Activated CD4-positive, alpha-beta memory T cell treated with anti-CD3 and anti-CD28 coated beads for 36 hours (primary cell): Measurements from ENCODE around the gene LAMA2. TPM values are rescaled to one million over a fixed set of nuclear protein-coding genes. Genes with fewer than 3 reads are reported as not detected.

Experiments used
- CTCF ChIA-PET: fragments of 350-600 bp; sonication (Branson Sonifier 250); formaldehyde crosslinking; loops from one replicate; lab custom pipeline; 2021; ENCODE audit warnings: antibody characterized with exemption, inconsistent platforms; lab: Charles Lee
- POLR2A ChIA-PET: fragments of 350-600 bp; sonication (Branson Sonifier 250); formaldehyde crosslinking; loops from one replicate; lab custom pipeline; 2021; ENCODE audit warnings: antibody characterized with exemption; lab: Charles Lee
- DNase-seq: peaks from one replicate; pipeline ENCODE4 v3.0.0-alpha.2; 2020
- H3K27ac Mint-ChIP-seq: one replicate; pipeline ENCODE4 v1.8.0; 2021; ENCODE audit warnings: mixed read lengths
- H3K27me3 Mint-ChIP-seq: one replicate; pipeline ENCODE4 v1.8.0; 2021; ENCODE audit warnings: mixed read lengths
- H3K36me3 Mint-ChIP-seq: one replicate; pipeline ENCODE4 v1.8.0; 2021; ENCODE audit warnings: mixed read lengths
- H3K4me1 Mint-ChIP-seq: one replicate; pipeline ENCODE4 v1.8.0; 2021; ENCODE audit warnings: low read depth, mixed read lengths
- H3K4me3 Mint-ChIP-seq: one replicate; pipeline ENCODE4 v1.8.0; 2021; ENCODE audit warnings: mild to moderate bottlenecking, mixed read lengths
- H3K9me3 Mint-ChIP-seq: one replicate; pipeline ENCODE4 v1.8.0; 2021; ENCODE audit warnings: mixed read lengths
- intact Hi-C: fragments of 100-400 bp; cut with micrococcal nuclease; formaldehyde crosslinking; loops from one replicate; pipeline ENCODE4 v1.15.1; 2023
- total RNA-seq, 2 experiments: library from RNA; stranded (reverse); gene quantifications; one replicate each; pipeline ENCODE4 v1.2.3, GENCODE V29; 2021

LAMA2 gene
- total RNA-seq, 2 experiments from 2014 or later = 0.15 to 0.48 TPM

GRCh38 chr6:129448965-129449364 lies 566.0 kb downstream of the LAMA2 start:
- H3K27ac Mint-ChIP-seq = no peak overlapping the region
- H3K27me3 Mint-ChIP-seq = no peaks in the 10 kb centered on the region
- H3K9me3 Mint-ChIP-seq = no peaks in the 10 kb centered on the region
- CTCF ChIA-PET = interaction anchor here (1.0 kb wide), 1 partner anchor 45 kb away, joined by 9 read pairs; no protein-coding TSS in a partner anchor
- intact Hi-C loops = loop anchor here (1.0 kb wide), 1 partner anchor 42 kb away; no protein-coding TSS in a partner anchor
- no peak overlapping the region for H3K4me3 Mint-ChIP-seq
- DNase-seq = no peak
- H3K4me1 Mint-ChIP-seq = peaks cover 51% of the 10 kb centered on the region
- POLR2A ChIA-PET = no interaction called here
- H3K36me3 Mint-ChIP-seq = no peaks in the 10 kb centered on the region

DNA sequence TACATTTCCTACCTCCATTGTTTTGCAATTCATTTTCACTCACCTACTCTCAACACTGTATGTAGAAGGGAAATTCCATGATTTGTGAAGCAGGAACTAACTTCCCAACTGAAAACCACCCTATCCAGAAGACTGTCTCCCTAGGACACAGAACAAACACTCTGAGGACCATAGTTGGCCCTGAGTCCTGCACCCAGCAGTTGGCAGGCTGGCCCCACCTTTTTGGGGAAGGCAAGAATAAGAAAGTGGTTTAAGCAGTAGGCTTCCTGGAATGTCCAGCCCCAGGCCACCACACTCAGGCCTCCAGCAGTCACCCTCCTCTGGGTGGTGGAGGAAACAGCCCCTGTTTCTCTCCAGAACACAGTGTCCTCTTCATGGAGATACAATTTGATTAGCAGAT lies 568.2 kb downstream of the LAMA2 start:
- no peaks in the 10 kb centered on the region for H3K36me3 Mint-ChIP-seq
- no peak for DNase-seq
- no peaks in the 10 kb centered on the region for H3K9me3 Mint-ChIP-seq
- ChIA-PET CTCF (no interaction called here), POLR2A (no interaction called here)
- H3K27me3 Mint-ChIP-seq = no peaks in the 10 kb centered on the region
- H3K4me1 Mint-ChIP-seq = peaks cover 47% of the 10 kb centered on the region
- intact Hi-C loops = no loop called here
- H3K27ac Mint-ChIP-seq = no peak overlapping the region
- H3K4me3 Mint-ChIP-seq = no peak overlapping the region

DNA sequence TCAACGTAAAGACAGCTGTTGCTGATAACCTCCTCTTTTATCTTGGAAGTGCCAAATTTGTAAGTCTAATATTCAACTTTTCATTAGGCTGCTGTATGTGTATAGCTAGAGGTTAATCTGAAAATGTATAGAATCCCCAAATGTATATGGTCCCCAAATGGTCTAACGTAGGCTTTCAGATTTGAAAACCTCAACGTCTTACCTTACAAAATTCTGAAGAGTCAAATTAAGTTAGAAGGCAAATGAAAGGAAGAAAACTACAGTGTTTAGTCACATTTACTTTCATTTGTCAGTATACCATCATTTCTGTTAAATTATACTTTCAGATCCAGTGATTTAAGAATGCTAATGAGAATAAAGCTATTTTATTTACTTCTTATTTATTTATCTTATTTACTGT lies 570.1 kb downstream of the LAMA2 start:
- no peak overlapping the region for H3K27ac Mint-ChIP-seq
- no peaks in the 10 kb centered on the region for H3K9me3 Mint-ChIP-seq
- DNase-seq = no peak
- CTCF ChIA-PET = interaction anchor here (1.1 to 1.3 kb wide), 3 partner anchors 114 to 296 kb away, joined by 3 read pairs; no protein-coding TSS in a partner anchor
- POLR2A ChIA-PET = no interaction called here
- no peak overlapping the region for H3K4me3 Mint-ChIP-seq
- no peaks in the 10 kb centered on the region for H3K27me3 Mint-ChIP-seq
- intact Hi-C loops = no loop called here
- H3K36me3 Mint-ChIP-seq = no peaks in the 10 kb centered on the region
- H3K4me1 Mint-ChIP-seq = peaks cover 34% of the 10 kb centered on the region

DNA sequence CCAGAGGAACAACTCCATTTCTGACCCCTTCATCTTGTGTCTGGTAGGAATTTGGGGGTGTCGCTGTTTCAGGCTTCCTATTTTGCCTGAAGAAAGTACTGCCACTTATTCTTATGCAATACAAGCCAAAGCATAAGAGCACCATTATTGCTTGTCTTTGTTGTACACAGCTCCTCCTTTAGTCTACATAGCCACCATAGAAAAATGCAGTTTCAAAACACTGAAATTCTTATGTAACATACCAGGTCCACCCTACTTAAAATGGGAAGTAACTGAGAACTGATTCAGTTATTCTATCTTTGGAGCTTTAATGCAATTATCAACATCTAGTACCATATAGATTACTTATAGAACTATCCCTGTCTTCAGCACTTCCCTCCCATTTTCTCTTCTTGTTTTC lies 571.5 kb downstream of the LAMA2 start:
- Mint-ChIP-seq H3K4me1 (peaks cover 28% of the 10 kb centered on the region), H3K4me3 (no peak overlapping the region), H3K27ac (no peak overlapping the region), H3K27me3 (no peaks in the 10 kb centered on the region), H3K36me3 (no peaks in the 10 kb centered on the region), H3K9me3 (no peaks in the 10 kb centered on the region)
- intact Hi-C loops = no loop called here
- ChIA-PET POLR2A (no interaction called here), CTCF (interaction anchor here (0.6 to 1.3 kb wide), 2 partner anchors 84 to 141 kb away, joined by 3 to 5 read pairs; no protein-coding TSS in a partner anchor)
- DNase-seq = no peak

- CTCF ChIA-PET = no interaction called here
- no peak overlapping the region for H3K27ac Mint-ChIP-seq
- H3K36me3 Mint-ChIP-seq = no peaks in the 10 kb centered on the region
- POLR2A ChIA-PET = no interaction called here
- no peaks in the 10 kb centered on the region for H3K9me3 Mint-ChIP-seq
- peaks cover 24% of the 10 kb centered on the region for H3K4me1 Mint-ChIP-seq
- DNase-seq = no peak
- intact Hi-C loops = no loop called here
- no peak overlapping the region for H3K4me3 Mint-ChIP-seq
- no peaks in the 10 kb centered on the region for H3K27me3 Mint-ChIP-seq
These were observed 572.3 kb downstream of the LAMA2 start for GRCh38 chr6:129455126-129455769.

DNA sequence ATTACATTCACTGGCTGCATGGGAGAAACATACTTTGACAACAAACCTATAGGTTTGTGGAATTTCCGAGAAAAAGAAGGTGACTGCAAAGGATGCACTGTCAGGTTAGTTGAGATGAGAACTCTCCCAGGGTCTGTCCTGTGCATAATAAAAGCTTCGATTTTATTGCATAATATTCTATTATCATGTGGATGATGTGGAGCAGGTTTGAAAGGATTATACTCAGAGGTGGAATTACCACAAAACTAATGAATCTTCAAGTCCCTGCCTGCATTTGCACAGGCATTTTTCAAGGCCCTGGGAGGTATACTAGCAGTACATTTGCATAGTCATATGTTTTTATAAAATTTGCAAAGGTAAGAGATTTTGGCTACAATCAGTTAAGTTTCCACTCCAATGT lies 577.3 kb downstream of the LAMA2 start:
- DNase-seq = no peak
- H3K4me1 Mint-ChIP-seq = peaks cover 4% of the 10 kb centered on the region
- H3K9me3 Mint-ChIP-seq = no peaks in the 10 kb centered on the region
- ChIA-PET POLR2A (no interaction called here), CTCF (no interaction called here)
- H3K4me3 Mint-ChIP-seq = no peak overlapping the region
- no peaks in the 10 kb centered on the region for H3K36me3 Mint-ChIP-seq
- H3K27ac Mint-ChIP-seq = no peak overlapping the region
- H3K27me3 Mint-ChIP-seq = no peaks in the 10 kb centered on the region
- intact Hi-C loops = no loop called here

DNA sequence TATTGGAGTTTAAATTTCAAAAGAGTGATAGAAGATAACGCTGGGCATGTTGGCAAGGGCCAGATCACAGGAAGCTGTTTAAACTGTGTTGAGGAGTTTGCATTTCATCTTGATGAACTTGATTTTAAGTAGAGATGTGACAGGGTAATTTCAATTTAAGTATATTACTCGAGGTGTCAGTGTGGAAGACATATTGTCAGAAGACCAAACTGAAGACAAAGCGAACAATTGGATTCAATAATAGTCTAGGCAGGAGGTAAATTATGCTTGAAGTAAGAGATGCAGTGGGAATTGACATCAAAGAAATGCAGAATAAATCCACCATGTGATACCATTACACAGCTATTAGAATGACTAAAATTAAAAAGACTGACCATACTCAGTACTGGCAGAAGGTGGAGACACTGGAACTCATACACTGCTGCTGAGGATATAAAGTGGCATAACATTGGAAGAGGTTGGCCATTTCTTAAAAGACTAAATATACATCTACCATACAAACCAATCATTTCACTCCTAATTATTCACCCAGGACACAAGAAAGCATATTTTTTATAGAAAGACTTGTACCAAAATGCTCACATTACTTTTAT lies 586.2 kb downstream of the LAMA2 start:
- DNase-seq = no peak
- intact Hi-C loops = no loop called here
- H3K4me3 Mint-ChIP-seq = no peak overlapping the region
- no peaks in the 10 kb centered on the region for H3K27me3 Mint-ChIP-seq
- no peaks in the 10 kb centered on the region for H3K36me3 Mint-ChIP-seq
- peaks cover 6% of the 10 kb centered on the region for H3K4me1 Mint-ChIP-seq
- H3K27ac Mint-ChIP-seq = no peak overlapping the region
- H3K9me3 Mint-ChIP-seq = no peaks in the 10 kb centered on the region
- POLR2A ChIA-PET = no interaction called here
- CTCF ChIA-PET = no interaction called here

DNA sequence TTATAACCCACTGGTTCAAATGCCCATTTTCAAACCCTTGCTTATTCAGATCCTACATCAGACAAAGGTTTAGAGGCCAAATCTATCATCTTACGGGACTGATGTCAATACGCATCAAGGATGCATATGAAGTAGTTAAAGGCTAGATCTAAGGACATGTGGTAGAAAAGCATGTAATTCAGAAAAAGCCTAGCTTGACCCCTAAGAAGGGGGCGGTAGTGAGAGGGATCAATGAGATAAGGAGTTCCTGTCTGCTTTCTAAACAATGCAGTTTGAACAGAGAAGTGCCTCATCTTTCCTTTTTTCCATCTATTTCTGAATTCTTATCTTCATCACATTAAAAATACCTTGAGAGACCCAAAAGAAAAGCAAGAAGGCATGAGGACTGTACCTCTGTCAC lies 589.3 kb downstream of the LAMA2 start:
- peaks cover 6% of the 10 kb centered on the region for H3K4me1 Mint-ChIP-seq
- H3K36me3 Mint-ChIP-seq = no peaks in the 10 kb centered on the region
- no peaks in the 10 kb centered on the region for H3K9me3 Mint-ChIP-seq
- no peak overlapping the region for H3K4me3 Mint-ChIP-seq
- DNase-seq = no peak
- no peaks in the 10 kb centered on the region for H3K27me3 Mint-ChIP-seq
- ChIA-PET POLR2A (no interaction called here), CTCF (no interaction called here)
- intact Hi-C loops = no loop called here
- no peak overlapping the region for H3K27ac Mint-ChIP-seq

DNA sequence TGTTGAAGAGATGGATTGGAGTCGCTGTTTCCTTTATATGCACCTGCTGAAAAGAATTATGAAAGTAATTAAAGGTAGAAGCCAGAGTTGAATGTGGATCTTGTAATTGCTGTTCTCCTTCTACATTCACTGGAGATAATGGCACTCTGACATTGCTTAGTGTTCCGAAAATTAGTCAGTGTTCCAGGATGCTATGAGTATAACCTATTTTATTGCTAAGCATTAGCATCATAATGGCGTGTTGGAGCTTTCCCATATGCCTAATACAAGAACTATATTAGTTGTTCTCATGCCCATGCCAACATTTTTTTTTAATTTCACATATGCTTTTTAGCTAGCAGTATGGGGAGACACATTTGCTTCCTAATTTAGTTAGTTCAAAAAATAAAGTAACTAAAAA lies 590.6 kb downstream of the LAMA2 start:
- intact Hi-C loops = no loop called here

GRCh38 chr6:129475477-129476247 lies 592.7 kb downstream of the LAMA2 start:
- no peaks in the 10 kb centered on the region for H3K4me1 Mint-ChIP-seq
- H3K4me3 Mint-ChIP-seq = no peak overlapping the region
- ChIA-PET POLR2A (interaction anchor here (0.6 to 1.2 kb wide), 2 partner anchors 14 to 15 kb away, joined by 3 read pairs; no protein-coding TSS in a partner anchor), CTCF (no interaction called here)
- no peak overlapping the region for H3K27ac Mint-ChIP-seq
- no peaks in the 10 kb centered on the region for H3K9me3 Mint-ChIP-seq
- H3K27me3 Mint-ChIP-seq = no peaks in the 10 kb centered on the region
- no peaks in the 10 kb centered on the region for H3K36me3 Mint-ChIP-seq
- intact Hi-C loops = no loop called here
- no peak for DNase-seq

More for the DNA sequence above, 590.6 kb downstream of the LAMA2 start:
- H3K27me3 Mint-ChIP-seq = no peaks in the 10 kb centered on the region
- ChIA-PET POLR2A (no interaction called here), CTCF (interaction anchor here (1.4 kb wide), 1 partner anchor 24 kb away, joined by 3 read pairs; no protein-coding TSS in a partner anchor)
- H3K36me3 Mint-ChIP-seq = no peaks in the 10 kb centered on the region
- H3K4me1 Mint-ChIP-seq = no peaks in the 10 kb centered on the region
- no peak overlapping the region for H3K27ac Mint-ChIP-seq
- no peak overlapping the region for H3K4me3 Mint-ChIP-seq
- no peaks in the 10 kb centered on the region for H3K9me3 Mint-ChIP-seq
- no peak for DNase-seq

- intact Hi-C loops = no loop called here
These were observed 593.3 kb downstream of the LAMA2 start for GRCh38 chr6:129476248-129476564.

GRCh38 chr6:129476810-129477209 lies 593.9 kb downstream of the LAMA2 start:
- no peaks in the 10 kb centered on the region for H3K36me3 Mint-ChIP-seq

More at GRCh38 chr6:129476248-129476564, 593.3 kb downstream of the LAMA2 start:
- H3K9me3 Mint-ChIP-seq = no peaks in the 10 kb centered on the region
- no peak for DNase-seq
- no peaks in the 10 kb centered on the region for H3K36me3 Mint-ChIP-seq
- ChIA-PET CTCF (no interaction called here), POLR2A (interaction anchor here (0.6 kb wide), 1 partner anchor 15 kb away, joined by 3 read pairs; no protein-coding TSS in a partner anchor)
- no peak overlapping the region for H3K27ac Mint-ChIP-seq
- no peaks in the 10 kb centered on the region for H3K4me1 Mint-ChIP-seq
- no peaks in the 10 kb centered on the region for H3K27me3 Mint-ChIP-seq
- H3K4me3 Mint-ChIP-seq = no peak overlapping the region

More at GRCh38 chr6:129476810-129477209, 593.9 kb downstream of the LAMA2 start:
- Mint-ChIP-seq H3K4me3 (no peak overlapping the region), H3K27ac (no peak overlapping the region), H3K27me3 (no peaks in the 10 kb centered on the region), H3K4me1 (no peaks in the 10 kb centered on the region), H3K9me3 (no peaks in the 10 kb centered on the region)
- POLR2A ChIA-PET = no interaction called here
- intact Hi-C loops = no loop called here
- DNase-seq = no peak
- CTCF ChIA-PET = no interaction called here
